Measurements from ENCODE around the gene HRH3. TPM values are rescaled to one million over a fixed set of nuclear protein-coding genes. Genes with fewer than 3 reads are reported as not detected.

Gene HRH3
- total RNA-seq, 4 donors from 2014 or later = not detected

- no peak for TF ChIP-seq CTCF (IDR thresholded peaks at IDR 0.05; ENCODE audit: low read depth)
Measured at GRCh38 chr20:62206388-62206775, 13.7 kb downstream of the HRH3 start.

GRCh38 chr20:62205618-62206387, 14.3 kb downstream of the HRH3 start:
- TF ChIP-seq CTCF (IDR thresholded peaks at IDR 0.05; ENCODE audit: low read depth) = no peak

- no peak for TF ChIP-seq CTCF (IDR thresholded peaks at IDR 0.05; ENCODE audit: low read depth)
Measured at GRCh38 chr20:62203378-62204030, 16.6 kb downstream of the HRH3 start.

GRCh38 chr20:62202676-62203377, 17.3 kb downstream of the HRH3 start:
- no peak for TF ChIP-seq CTCF (IDR thresholded peaks at IDR 0.05; ENCODE audit: low read depth)

- TF ChIP-seq CTCF (IDR thresholded peaks at IDR 0.05; ENCODE audit: low read depth) = no peak
Measured at GRCh38 chr20:62202083-62202395, 18.0 kb downstream of the HRH3 start.

- TF ChIP-seq CTCF (IDR thresholded peaks at IDR 0.05; ENCODE audit: low read depth) = no peak
Measured at GRCh38 chr20:62201173-62202082, 18.6 kb downstream of the HRH3 start.

Data from subcutaneous adipose tissue (tissue), 4 donors.